Measurements from ENCODE around the gene BTF3L4.

DNA sequence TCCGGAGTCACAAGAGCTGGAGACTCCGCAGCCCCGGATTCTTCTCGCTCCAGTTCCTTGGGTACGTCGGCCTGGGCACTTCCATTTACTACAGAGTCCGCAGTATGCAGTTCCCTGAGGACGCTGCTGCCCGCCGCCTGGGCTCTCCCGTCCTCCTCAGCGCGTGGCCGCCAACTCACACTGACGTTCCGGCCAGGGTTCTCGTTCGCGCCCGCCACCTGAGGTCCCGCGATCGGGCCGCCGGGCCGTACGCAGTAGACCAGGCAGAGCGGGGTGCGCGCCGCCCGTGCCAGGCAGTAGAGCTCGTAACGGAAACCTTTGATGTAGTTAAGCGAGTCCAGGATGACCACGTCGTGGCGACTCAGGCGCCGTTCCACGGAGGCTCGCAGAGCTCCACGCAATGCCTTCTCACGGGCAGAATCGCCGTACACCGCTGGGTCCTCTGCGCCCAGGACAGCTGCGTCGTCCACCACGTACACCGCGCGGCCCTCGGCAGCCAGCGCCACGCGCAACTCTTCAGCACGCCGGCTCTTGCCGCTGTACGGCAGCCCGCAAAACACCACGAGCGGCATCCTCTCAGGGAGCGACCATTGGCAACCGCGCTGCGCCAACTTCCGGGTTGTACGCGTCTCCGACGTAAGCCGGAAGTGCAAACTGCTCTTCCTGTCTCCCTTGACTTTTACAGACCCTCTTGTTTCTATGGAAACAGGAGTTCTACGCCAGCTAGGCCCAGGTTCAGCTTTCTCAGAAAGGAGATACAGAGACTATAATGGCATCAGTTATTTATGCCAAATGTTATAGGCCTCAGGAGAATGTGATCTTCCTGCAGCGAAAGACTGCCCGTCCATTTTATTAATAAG lies 22.7 kb upstream of the BTF3L4 start, which contains the start of gene KTI12:
- TF ChIP-seq EZH2 (optimal IDR thresholded peaks at IDR 0.05; ENCODE audit: low read depth, low read length) (no peak), EZH2phosphoT487 (IDR thresholded peaks at IDR 0.05; ENCODE audit: low read length) (no peak)
- TF ChIP-seq, protein P1, sequence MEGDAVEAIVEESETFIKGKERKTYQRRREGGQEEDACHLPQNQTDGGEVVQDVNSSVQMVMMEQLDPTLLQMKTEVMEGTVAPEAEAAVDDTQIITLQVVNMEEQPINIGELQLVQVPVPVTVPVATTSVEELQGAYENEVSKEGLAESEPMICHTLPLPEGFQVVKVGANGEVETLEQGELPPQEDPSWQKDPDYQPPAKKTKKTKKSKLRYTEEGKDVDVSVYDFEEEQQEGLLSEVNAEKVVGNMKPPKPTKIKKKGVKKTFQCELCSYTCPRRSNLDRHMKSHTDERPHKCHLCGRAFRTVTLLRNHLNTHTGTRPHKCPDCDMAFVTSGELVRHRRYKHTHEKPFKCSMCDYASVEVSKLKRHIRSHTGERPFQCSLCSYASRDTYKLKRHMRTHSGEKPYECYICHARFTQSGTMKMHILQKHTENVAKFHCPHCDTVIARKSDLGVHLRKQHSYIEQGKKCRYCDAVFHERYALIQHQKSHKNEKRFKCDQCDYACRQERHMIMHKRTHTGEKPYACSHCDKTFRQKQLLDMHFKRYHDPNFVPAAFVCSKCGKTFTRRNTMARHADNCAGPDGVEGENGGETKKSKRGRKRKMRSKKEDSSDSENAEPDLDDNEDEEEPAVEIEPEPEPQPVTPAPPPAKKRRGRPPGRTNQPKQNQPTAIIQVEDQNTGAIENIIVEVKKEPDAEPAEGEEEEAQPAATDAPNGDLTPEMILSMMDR (IDR thresholded peaks at IDR 0.05; ENCODE audit: low read length): no peak

Data from MM.1S (cell line).